Upper lobe of left lung (tissue), 6 donors: ENCODE results near the gene MRPL42. TPM values are rescaled to one million over a fixed set of nuclear protein-coding genes. Genes with fewer than 3 reads are reported as not detected.

Experiments
- ATAC-seq, 2 donors: fragments of 200-7000 bp; cut with Tn5 transposase; one replicate each; pipeline ENCODE4 v1.9.1; 2022; ENCODE audit warnings: mild to moderate bottlenecking in 2 of 2, moderate library complexity in 2 of 2; ENCODE audit not compliant: low FRiP score in 2 of 2
- DNase-seq, 2 donors: peaks; one replicate each; pipeline ENCODE4 v3.0.0-alpha.2; 2019 to 2020
- H3K27ac ChIP-seq, 4 donors: fragments of 200-600 bp; sonication (generic); one replicate each; pipeline ENCODE4 v1.5.1; 2016 to 2019
- H3K27me3 ChIP-seq, 4 donors: fragments of 200-600 bp; sonication (generic); one replicate each; pipeline ENCODE4 v1.5.1; 2017 to 2019
- H3K36me3 ChIP-seq, 4 donors: fragments of 200-600 bp; sonication (generic); one replicate each; pipeline ENCODE4 v1.5.1; 2016 to 2019
- H3K4me1 ChIP-seq, 4 donors: fragments of 200-600 bp; sonication (generic); one replicate each; pipeline ENCODE4 v1.5.1; 2018 to 2019
- H3K4me3 ChIP-seq, 4 donors: fragments of 200-600 bp; sonication (generic); one replicate each; pipeline ENCODE4 v1.5.1; 2017 to 2019; ENCODE audit warnings: mild to moderate bottlenecking in 2 of 4, moderate library complexity in 1 of 4
- H3K9me3 ChIP-seq, 4 donors: fragments of 200-600 bp; sonication (generic); one replicate each; pipeline ENCODE4 v1.5.1; 2018 to 2019
- CTCF ChIP-seq, 6 experiments: fragments of 450-650 bp in 4 of 6; fragments of 200-600 bp in 2 of 6; sonication (generic) in 2 of 6; IDR thresholded peaks; one replicate each; pipeline ENCODE4 v1.5.1; 2016 to 2019; ENCODE audit warnings: antibody characterized with exemption in 6 of 6
- EP300 ChIP-seq, 4 donors: sonication (generic); formaldehyde crosslinking; IDR thresholded peaks; one replicate each; pipeline ENCODE4 v1.5.1; 2017; ENCODE audit warnings: antibody characterized with exemption in 4 of 4, control low read depth in 2 of 4
- POLR2A ChIP-seq, 4 donors: fragments of 450-650 bp; IDR thresholded peaks; one replicate each; pipeline ENCODE4 v1.5.1; 2016 to 2017; ENCODE audit warnings: antibody characterized with exemption in 4 of 4, mild to moderate bottlenecking in 2 of 4
- POLR2AphosphoS5 ChIP-seq, 2 donors: sonication (generic); formaldehyde crosslinking; IDR thresholded peaks; one replicate each; pipeline ENCODE4 v1.5.1; 2017; ENCODE audit warnings: antibody characterized with exemption in 2 of 2
- WGBS, 2 donors: methylation state at CpG; one replicate each; pipeline ENCODE4 v1.1.5; 2017 to 2018; 5-methylcytosine and 5-hydroxymethylcytosine counted together
- small RNA-seq, 4 donors: library from RNA; depleted of rRNA; stranded (forward); fragments of <200 nt; gene quantifications; one replicate each; pipeline ENCODE3, GENCODE V24; 2016
- total RNA-seq, 6 donors: library from RNA; depleted of rRNA in 4 of 6; stranded (reverse); fragments of >200 nt in 4 of 6; gene quantifications; one replicate each; pipeline versions ENCODE4 v1.1.0 to v1.2.1, GENCODE V29; 2016 to 2021
- donor health status: DM: no; HTN: no; CAD: no; lungs with moderate emphysema.
- donor health status: DM: no; HTN: yes; CAD: no; lungs with severe emphysema.

Gene MRPL42
- total RNA-seq, 6 donors from 2014 or later: 15.5 to 63.8 (median 36.7) TPM

GRCh38 chr12:93565760-93566159 lies 98.4 kb downstream of the MRPL42 start:
- Histone ChIP-seq H3K4me1 (peaks cover 0 to 2% (median 0%) of the 10 kb centered on the region in 4 donors), H3K9me3 (peaks cover 0 to 2% (median 0%) of the 10 kb centered on the region in 4 donors), H3K27me3 (no peaks in the 10 kb centered on the region), H3K36me3 (no peaks in the 10 kb centered on the region), H3K4me3 (no peak overlapping the region), H3K27ac (no peak overlapping the region)
- WGBS, 2 donors: 95 to 98% methylated on average over 3 of the region's 3 CpGs
- no peak for DNase-seq
- no peak for ATAC-seq
- TF ChIP-seq CTCF (IDR thresholded peaks at IDR 0.05) (no peak), POLR2AphosphoS5 (IDR thresholded peaks at IDR 0.05) (no peak), POLR2A (IDR thresholded peaks at IDR 0.05) (no peak), EP300 (IDR thresholded peaks at IDR 0.05) (no peak)

Small RNAs within 50 kb of the gene (small RNA-seq; reads per million reads assigned to genes)
- 0 reads per million in 4 donors for gene RF00019

Other genes with a start within 250 kb of the MRPL42 start
- 10 to 100 TPM; 23.0 to 60.3 (median 34.0) TPM for gene NUDT4, start 89.6 kb upstream of the MRPL42 start, total RNA-seq
- 10 to 100 TPM in 5 of 6 donors, 1 to 10 TPM in 1; 10.0 to 78.1 (median 46.3) TPM for gene UBE2N, start 25.6 kb upstream of the MRPL42 start, total RNA-seq
- 10 to 100 TPM; 18.3 to 63.0 (median 34.6) TPM for gene SOCS2, start 105.2 kb downstream of the MRPL42 start, total RNA-seq
- gene CRADD, start 209.9 kb downstream of the MRPL42 start, total RNA-seq: 10 to 100 TPM; 13.7 to 40.7 (median 29.0) TPM